WTC11 (cell line): Measurements from ENCODE around the gene PFDN1. TPM values are rescaled to one million over a fixed set of nuclear protein-coding genes. Genes with fewer than 3 reads are reported as not detected.

Experiments used
- ATAC-seq: fragments of 200-7000 bp; cut with Tn5 transposase; 2 replicates; pipeline ENCODE4 v1.10.0; 2021; ENCODE audit warnings: mild to moderate bottlenecking, moderate library complexity
- CTCF ChIA-PET: fragments of 300-600 bp; sonication (Branson Sonifier 250); formaldehyde crosslinking; loops from one replicate; lab custom pipeline; 2021; ENCODE audit warnings: antibody characterized with exemption; lab: Charles Lee
- POLR2A ChIA-PET: fragments of 350-600 bp; sonication (Branson Sonifier 250); formaldehyde crosslinking; loops from one replicate; lab custom pipeline; 2021; ENCODE audit warnings: antibody characterized with exemption; lab: Charles Lee
- DNase-seq: peaks from one replicate; pipeline ENCODE4 v3.0.0; 2021; ENCODE audit warnings: low spot score
- H3K27ac Mint-ChIP-seq: 2 replicates; pipeline ENCODE4 v1.8.0; 2021; ENCODE audit warnings: mixed read lengths
- H3K27me3 Mint-ChIP-seq: 2 replicates; pipeline ENCODE4 v1.8.0; 2021; ENCODE audit warnings: low read depth, mild to moderate bottlenecking, moderate library complexity, mixed read lengths
- H3K36me3 Mint-ChIP-seq: 2 replicates; pipeline ENCODE4 v1.8.0; 2021; ENCODE audit warnings: mixed read lengths
- H3K4me1 Mint-ChIP-seq: 2 replicates; pipeline ENCODE4 v1.8.0; 2022; ENCODE audit warnings: mixed read lengths
- H3K4me3 Mint-ChIP-seq: 2 replicates; pipeline ENCODE4 v1.8.0; 2021; ENCODE audit warnings: mild to moderate bottlenecking, moderate library complexity, mixed read lengths
- H3K9me3 Mint-ChIP-seq: 2 replicates; pipeline ENCODE4 v1.8.0; 2021; ENCODE audit warnings: mixed read lengths
- ATF3 ChIP-seq: sonication (generic); formaldehyde crosslinking; conservative IDR thresholded peaks from 2 replicates; pipeline ENCODE4 v1.8.1; 2022; ENCODE audit warnings: mild to moderate bottlenecking, missing genetic modification reagents
- CREB1 ChIP-seq: sonication (generic); formaldehyde crosslinking; IDR thresholded peaks from 2 replicates; pipeline ENCODE4 v1.8.0; 2023; ENCODE audit warnings: mild to moderate bottlenecking, missing genetic modification reagents
- CTCF ChIP-seq: fragments of 200-600 bp; IDR thresholded peaks from 2 replicates; pipeline ENCODE4 v1.8.0; 2022; ENCODE audit warnings: antibody characterized with exemption
- HMGA2 ChIP-seq: fragments of 250-450 bp; sonication (Bioruptor Pico); IDR thresholded peaks from 2 replicates; pipeline ENCODE4 v1.4.0; 2021; ENCODE audit warnings: mild to moderate bottlenecking, moderate library complexity
- IRF2 ChIP-seq: sonication (generic); formaldehyde crosslinking; IDR thresholded peaks from 2 replicates; pipeline ENCODE4 v1.8.0; 2022; ENCODE audit warnings: low read depth, missing genetic modification reagents, borderline replicate concordance
- JUN ChIP-seq: sonication (generic); formaldehyde crosslinking; IDR thresholded peaks from 2 replicates; pipeline ENCODE4 v1.8.0; 2023; ENCODE audit warnings: mild to moderate bottlenecking, missing genetic modification reagents
- NFYB ChIP-seq: sonication (generic); formaldehyde crosslinking; conservative IDR thresholded peaks from 2 replicates; pipeline ENCODE4 v1.8.0; 2022; ENCODE audit warnings: low read depth, missing genetic modification reagents
- OVOL2 ChIP-seq: fragments of 250-450 bp; sonication (Bioruptor Pico); IDR thresholded peaks from 2 replicates; pipeline ENCODE4 v1.9.0; 2021; ENCODE audit warnings: mild to moderate bottlenecking, borderline replicate concordance
- PRDM15 ChIP-seq: sonication (generic); formaldehyde crosslinking; IDR thresholded peaks from 2 replicates; pipeline ENCODE4 v1.8.0; 2022; ENCODE audit warnings: missing genetic modification reagents
- RORB ChIP-seq: fragments of 250-450 bp; sonication (Bioruptor Pico); IDR thresholded peaks from 2 replicates; pipeline ENCODE4 v1.9.0; 2021; ENCODE audit warnings: mild to moderate bottlenecking
- SMAD4 ChIP-seq: sonication (generic); formaldehyde crosslinking; IDR thresholded peaks from 2 replicates; pipeline ENCODE4 v1.8.0; 2022; ENCODE audit warnings: mild to moderate bottlenecking, missing genetic modification reagents
- TEAD4 ChIP-seq: sonication (generic); formaldehyde crosslinking; IDR thresholded peaks from 2 replicates; pipeline ENCODE4 v1.8.0; 2022; ENCODE audit warnings: mild to moderate bottlenecking, missing genetic modification reagents
- ZNF138 ChIP-seq: sonication (generic); formaldehyde crosslinking; conservative IDR thresholded peaks from 2 replicates; pipeline ENCODE4 v1.8.1; 2022; ENCODE audit warnings: mild to moderate bottlenecking, moderate library complexity, missing genetic modification reagents
- ZNF423 ChIP-seq: fragments of 250-450 bp; sonication (Bioruptor Pico); IDR thresholded peaks from 2 replicates; pipeline ENCODE4 v2.1.2; 2022; ENCODE audit warnings: mild to moderate bottlenecking, moderate library complexity
- ZNF532 ChIP-seq: fragments of 250-450 bp; sonication (Bioruptor Pico); IDR thresholded peaks from 2 replicates; pipeline ENCODE4 v1.9.0; 2021; ENCODE audit warnings: mild to moderate bottlenecking, borderline replicate concordance
- total RNA-seq: library from RNA; stranded (reverse); gene quantifications from 3 replicates; pipeline ENCODE4 v1.2.3, GENCODE V29; 2021

The PFDN1 gene
- total RNA-seq, 1 experiment from 2014 or later: 44.1 TPM

- ATAC-seq: no peak
- ChIA-PET POLR2A (no interaction called here), CTCF (interaction anchor here (2.0 kb wide), 1 partner anchor 97 kb away, joined by 7 read pairs; the partner anchor contains the start of gene HBEGF)
- TF ChIP-seq CTCF: no peak
- H3K27ac Mint-ChIP-seq: no peak overlapping the region
- no peaks in the 10 kb centered on the region for H3K9me3 Mint-ChIP-seq
- H3K4me1 Mint-ChIP-seq: peaks cover 33% of the 10 kb centered on the region
- no peak for DNase-seq
- no peak overlapping the region for H3K4me3 Mint-ChIP-seq
- no peaks in the 10 kb centered on the region for H3K27me3 Mint-ChIP-seq
- H3K36me3 Mint-ChIP-seq: peaks cover 18% of the 10 kb centered on the region; the same call in 1 of the 2 replicates
Observed at GRCh38 chr5:140249536-140249935, 53.4 kb downstream of the PFDN1 start.

- no peak for TF ChIP-seq OVOL2 (CRISPR knock-in tag)
- no peak for TF ChIP-seq ZNF138 (CRISPR knock-in tag)
- no peak for TF ChIP-seq SMAD4 (CRISPR knock-in tag)
- no peak for TF ChIP-seq IRF2
- no peak for TF ChIP-seq ZNF532
- TF ChIP-seq TEAD4 (CRISPR knock-in tag): no peak
- TF ChIP-seq NFYB: no peak
- no peak for TF ChIP-seq HMGA2 (CRISPR knock-in tag)
- no peak for TF ChIP-seq RORB (CRISPR knock-in tag)
- TF ChIP-seq ATF3 (CRISPR knock-in tag): no peak
- TF ChIP-seq JUN: no peak
- no peak for TF ChIP-seq ZNF423 (CRISPR knock-in tag)
- TF ChIP-seq CREB1: no peak
- no peak for TF ChIP-seq PRDM15 (CRISPR knock-in tag)
- Mint-ChIP-seq H3K27me3 (no peaks in the 10 kb centered on the region), H3K27ac (no peak overlapping the region), H3K36me3 (peaks cover 20% of the 10 kb centered on the region; the same call in 1 of the 2 replicates), H3K4me1 (peaks cover 35% of the 10 kb centered on the region), H3K4me3 (no peak overlapping the region), H3K9me3 (no peaks in the 10 kb centered on the region)
- ChIA-PET CTCF (interaction anchor here (1.0 to 11.7 kb wide), 2 partner anchors 9 to 101 kb away, joined by 5 to 621 read pairs; partner anchors contain the start of gene HBEGF), POLR2A (no interaction called here)
- ATAC-seq: no peak
- no peak for DNase-seq
Observed at GRCh38 chr5:140248414-140248813, 54.5 kb downstream of the PFDN1 start.
